DMS153 treated with DMSO at 0.1 percent for 48 hours (cell line): ENCODE data around the gene ABLIM2.
"Not testable (repeated sequence)": the region's sequence is repeated elsewhere in the genome, so short reads cannot be mapped to it uniquely, and the experiment has no call there.

Source experiments
- DNase-seq: peaks from one replicate; lab custom pipeline; 2025; ENCODE audit not compliant: unreplicated experiment; lab: John Stamatoyannopoulos, UW

The ABLIM2 gene

GRCh38 chr4:7918187-7918586 lies 240.4 kb downstream of the ABLIM2 start:
- not testable (repeated sequence) for DNase-seq

GRCh38 chr4:7917669-7918068 lies 240.9 kb downstream of the ABLIM2 start:
- DNase-seq: no peak

- no peak for DNase-seq
These were observed 242.8 kb downstream of the ABLIM2 start for GRCh38 chr4:7915875-7916242.
